Chondrocyte (in vitro differentiated cells): ENCODE results near the gene ARHGEF10L. TPM values are rescaled to one million over a fixed set of nuclear protein-coding genes. Genes with fewer than 3 reads are reported as not detected.

Experiments used
- DNase-seq: peaks from one replicate; pipeline ENCODE4 v3.0.0; 2021; ENCODE audit warnings: mixed read lengths, low spot score
- H3K27ac Mint-ChIP-seq: one replicate; pipeline ENCODE4 v1.8.0; 2021; ENCODE audit warnings: mild to moderate bottlenecking, moderate library complexity, mixed read lengths; ENCODE audit not compliant: unreplicated experiment
- H3K27me3 Mint-ChIP-seq: 2 replicates; pipeline ENCODE4 v1.8.0; 2021; ENCODE audit warnings: low read depth, mixed read lengths
- H3K36me3 Mint-ChIP-seq: 2 replicates; pipeline ENCODE4 v1.8.0; 2021; ENCODE audit warnings: low read depth, mixed read lengths
- H3K4me1 Mint-ChIP-seq: 2 replicates; pipeline ENCODE4 v1.8.0; 2021; ENCODE audit warnings: low read depth, mild to moderate bottlenecking, mixed read lengths
- H3K4me3 Mint-ChIP-seq: one replicate; pipeline ENCODE4 v1.8.0; 2021; ENCODE audit warnings: mild to moderate bottlenecking, moderate library complexity, mixed read lengths; ENCODE audit not compliant: unreplicated experiment
- H3K9me3 Mint-ChIP-seq: 2 replicates; pipeline ENCODE4 v1.8.0; 2021; ENCODE audit warnings: low read depth, mixed read lengths
- CTCF ChIP-seq: fragments of 200-600 bp; sonication (generic); IDR thresholded peaks from 2 replicates; pipeline ENCODE4 v1.5.0; 2021; ENCODE audit warnings: antibody characterized with exemption, mild to moderate bottlenecking, moderate library complexity
- total RNA-seq: library from RNA; stranded (reverse); gene quantifications from 3 replicates; pipeline ENCODE4 v1.2.1, GENCODE V29; 2021

Gene ARHGEF10L
- total RNA-seq, 1 donor from 2014 or later = 40.0 TPM

- no peak overlapping the region for H3K4me3 Mint-ChIP-seq
- H3K36me3 Mint-ChIP-seq = peaks cover 17% of the 10 kb centered on the region
- H3K27ac Mint-ChIP-seq = no peak overlapping the region
- no peak for TF ChIP-seq CTCF
- H3K4me1 Mint-ChIP-seq = no peaks in the 10 kb centered on the region
- DNase-seq = no peak
- H3K9me3 Mint-ChIP-seq = no peaks in the 10 kb centered on the region
- no peaks in the 10 kb centered on the region for H3K27me3 Mint-ChIP-seq
These were observed 131.3 kb downstream of the ARHGEF10L start for GRCh38 chr1:17670587-17671313.

GRCh38 chr1:17671314-17671705 lies 131.8 kb downstream of the ARHGEF10L start:
- DNase-seq = no peak
- Mint-ChIP-seq H3K27me3 (no peaks in the 10 kb centered on the region), H3K9me3 (no peaks in the 10 kb centered on the region), H3K36me3 (peaks cover 17% of the 10 kb centered on the region), H3K4me1 (no peaks in the 10 kb centered on the region), H3K27ac (no peak overlapping the region), H3K4me3 (no peak overlapping the region)
- TF ChIP-seq CTCF = no peak

- Mint-ChIP-seq H3K4me3 (no peak overlapping the region), H3K36me3 (peaks cover 17% of the 10 kb centered on the region), H3K9me3 (no peaks in the 10 kb centered on the region), H3K27ac (no peak overlapping the region), H3K27me3 (no peaks in the 10 kb centered on the region), H3K4me1 (no peaks in the 10 kb centered on the region)
- no peak for TF ChIP-seq CTCF
- no peak for DNase-seq
These were observed 132.2 kb downstream of the ARHGEF10L start for GRCh38 chr1:17671741-17672140.

GRCh38 chr1:17672226-17672625 lies 132.7 kb downstream of the ARHGEF10L start:
- no peak overlapping the region for H3K27ac Mint-ChIP-seq
- no peak for TF ChIP-seq CTCF
- H3K27me3 Mint-ChIP-seq = no peaks in the 10 kb centered on the region
- no peaks in the 10 kb centered on the region for H3K9me3 Mint-ChIP-seq
- H3K4me1 Mint-ChIP-seq = no peaks in the 10 kb centered on the region
- no peak for DNase-seq
- peaks cover 18% of the 10 kb centered on the region for H3K36me3 Mint-ChIP-seq
- H3K4me3 Mint-ChIP-seq = no peak overlapping the region

GRCh38 chr1:17673329-17674072 lies 134.0 kb downstream of the ARHGEF10L start:
- Mint-ChIP-seq H3K4me1 (no peaks in the 10 kb centered on the region), H3K4me3 (no peak overlapping the region), H3K27me3 (no peaks in the 10 kb centered on the region), H3K36me3 (peaks cover 17% of the 10 kb centered on the region), H3K27ac (no peak overlapping the region), H3K9me3 (no peaks in the 10 kb centered on the region)
- no peak for TF ChIP-seq CTCF
- no peak for DNase-seq
